Esophagus (tissue), 2 donors: ENCODE results near the gene C5orf46. TPM values are rescaled to one million over a fixed set of nuclear protein-coding genes. Genes with fewer than 3 reads are reported as not detected.
"Not testable (repeated sequence)": the region's sequence is repeated elsewhere in the genome, so short reads cannot be mapped to it uniquely, and the experiment has no call there.

Experiments
- H3K27ac ChIP-seq, 2 donors: one replicate each; pipeline ENCODE4 v1.5.1; 2013; ENCODE audit warnings: low read depth in 2 of 2, mild to moderate bottlenecking in 2 of 2, inconsistent platforms in 1 of 2, low read length in 1 of 2, moderate library complexity in 1 of 2
- H3K27me3 ChIP-seq, 2 donors: one replicate each; pipeline ENCODE4 v1.6.1; 2013; ENCODE audit warnings: low read length in 2 of 2, control low read depth in 1 of 2, mild to moderate bottlenecking in 1 of 2; ENCODE audit not compliant: insufficient read depth in 2 of 2, control insufficient read depth in 1 of 2
- H3K36me3 ChIP-seq, 2 donors: one replicate each; pipeline ENCODE4 v1.6.1; 2013; ENCODE audit warnings: low read length in 1 of 2; ENCODE audit not compliant: control insufficient read depth in 2 of 2, insufficient read depth in 2 of 2
- H3K4me1 ChIP-seq, 2 donors: one replicate each; pipeline ENCODE4 v1.6.1; 2013; ENCODE audit warnings: low read length in 1 of 2; ENCODE audit not compliant: control insufficient read depth in 2 of 2, insufficient read depth in 2 of 2
- H3K4me3 ChIP-seq, 2 donors: one replicate each; pipeline ENCODE4 v1.5.1; 2013; ENCODE audit warnings: low read length in 2 of 2, mild to moderate bottlenecking in 2 of 2, low read depth in 1 of 2, moderate library complexity in 1 of 2
- H3K9me3 ChIP-seq, 2 donors: one replicate each; pipeline ENCODE4 v1.6.1; 2013; ENCODE audit warnings: mild to moderate bottlenecking in 2 of 2, low read depth in 1 of 2, low read length in 1 of 2, moderate library complexity in 1 of 2; ENCODE audit not compliant: control insufficient read depth in 2 of 2, insufficient read depth in 1 of 2
- WGBS, 2 donors: extraction: QIAGEN DNeasy Blood & Tissue Kit; methylation state at CpG; one replicate each; pipeline ENCODE4 v1.1.7; 2013; 5-methylcytosine and 5-hydroxymethylcytosine counted together
- polyA plus RNA-seq, 2 donors: library from polyadenylated mRNA; stranded (reverse); fragments of 200-250 nt; gene quantifications; one replicate each; pipeline ENCODE4 v1.2.3, GENCODE V29; 2013
- donor health status: healthy with polysubstance abuse.
- donor health status: Bipolar disorder and iron deficiency.

Gene C5orf46
- polyA plus RNA-seq, 2 donors = not detected

GRCh38 chr5:147878066-147878759, 28.1 kb downstream of the C5orf46 start, which contains the start of gene SCGB3A2:
Gene SCGB3A2, plus strand, starts transcription at chr5:147878711. Its CDS starts 93 bp downstream, at chr5:147878804.
- H3K36me3 ChIP-seq = no peaks in the 10 kb centered on the region
- no peaks in the 10 kb centered on the region for H3K9me3 ChIP-seq
- H3K4me3 ChIP-seq = no peak within 1 kb of the TSS
- 62 to 64% methylated on average over 2 of the region's 2 CpGs for WGBS, 2 donors
- no peak within 1 kb of the TSS for H3K27ac ChIP-seq
- no peaks in the 10 kb centered on the region for H3K27me3 ChIP-seq
- H3K4me1 ChIP-seq = no peaks in the 10 kb centered on the region

GRCh38 chr5:147876626-147877025, 29.7 kb downstream of the C5orf46 start:
- Histone ChIP-seq H3K4me3 (no peak overlapping the region), H3K36me3 (no peaks in the 10 kb centered on the region), H3K9me3 (no peaks in the 10 kb centered on the region), H3K27ac (no peak overlapping the region), H3K4me1 (no peaks in the 10 kb centered on the region), H3K27me3 (no peaks in the 10 kb centered on the region)
- 54 to 62% methylated on average over 2 of the region's 2 CpGs for WGBS, 2 donors

GRCh38 chr5:147876141-147876540, 30.2 kb downstream of the C5orf46 start:
- Histone ChIP-seq H3K27me3 (no peaks in the 10 kb centered on the region), H3K4me3 (no peak overlapping the region), H3K27ac (no peak overlapping the region), H3K4me1 (no peaks in the 10 kb centered on the region), H3K36me3 (no peaks in the 10 kb centered on the region), H3K9me3 (no peaks in the 10 kb centered on the region)

GRCh38 chr5:147874910-147875367, 31.4 kb downstream of the C5orf46 start:
- WGBS, 2 donors = 42 to 45% methylated on average over 3 of the region's 3 CpGs
- no peaks in the 10 kb centered on the region for H3K9me3 ChIP-seq
- no peaks in the 10 kb centered on the region for H3K27me3 ChIP-seq
- H3K27ac ChIP-seq = no peak overlapping the region
- H3K4me3 ChIP-seq = no peak overlapping the region
- no peaks in the 10 kb centered on the region for H3K4me1 ChIP-seq
- no peaks in the 10 kb centered on the region for H3K36me3 ChIP-seq

GRCh38 chr5:147874118-147874875, 32.0 kb downstream of the C5orf46 start:
- H3K4me3 ChIP-seq, H3K27me3 ChIP-seq, H3K4me1 ChIP-seq, H3K36me3 ChIP-seq, H3K27ac ChIP-seq, H3K9me3 ChIP-seq: not testable (repeated sequence)
- WGBS, 2 donors = 55 to 62% methylated on average over 5 of the region's 8 CpGs

- H3K4me3 ChIP-seq, H3K27me3 ChIP-seq: not testable (repeated sequence)
- WGBS, 2 donors = 91 to 92% methylated on average over 16 of the region's 16 CpGs
Observed at GRCh38 chr5:147872744-147873435, 33.4 kb downstream of the C5orf46 start.

GRCh38 chr5:147871980-147872549, 34.3 kb downstream of the C5orf46 start:
- H3K9me3 ChIP-seq, H3K4me1 ChIP-seq, H3K27me3 ChIP-seq, H3K27ac ChIP-seq, H3K4me3 ChIP-seq, H3K36me3 ChIP-seq: not testable (repeated sequence)
- WGBS, 2 donors = 94 to 95% methylated on average over 17 to 18 of the region's 18 CpGs

More at GRCh38 chr5:147872744-147873435, 33.4 kb downstream of the C5orf46 start:
- not testable (repeated sequence) for H3K4me1 ChIP-seq, H3K36me3 ChIP-seq, H3K9me3 ChIP-seq, H3K27ac ChIP-seq

GRCh38 chr5:147869892-147870291, 36.4 kb downstream of the C5orf46 start:
- not testable (repeated sequence) for H3K4me1 ChIP-seq, H3K9me3 ChIP-seq, H3K36me3 ChIP-seq, H3K27ac ChIP-seq, H3K4me3 ChIP-seq, H3K27me3 ChIP-seq
- 57 to 76% methylated on average over 5 to 6 of the region's 6 CpGs for WGBS, 2 donors

GRCh38 chr5:147869112-147869511, 37.2 kb downstream of the C5orf46 start:
- Histone ChIP-seq H3K36me3 (no peaks in the 10 kb centered on the region), H3K27ac (peak overlapping the region in 1 of 2 donors; percentile 7), H3K4me1 (no peaks in the 10 kb centered on the region), H3K27me3 (no peaks in the 10 kb centered on the region), H3K4me3 (no peak overlapping the region), H3K9me3 (no peaks in the 10 kb centered on the region)
- WGBS, 2 donors = 42 to 50% methylated on average over 4 of the region's 4 CpGs
